GM18907 (cell line): ENCODE results near the gene C16orf95.

Source experiments
- ATAC-seq: cut with Tn5 transposase; IDR thresholded peaks from one replicate; pipeline ENCODE4 v1.9.1; 2021; ENCODE audit warnings: mild to moderate bottlenecking, moderate library complexity; ENCODE audit not compliant: unreplicated experiment

C16orf95 gene

DNA sequence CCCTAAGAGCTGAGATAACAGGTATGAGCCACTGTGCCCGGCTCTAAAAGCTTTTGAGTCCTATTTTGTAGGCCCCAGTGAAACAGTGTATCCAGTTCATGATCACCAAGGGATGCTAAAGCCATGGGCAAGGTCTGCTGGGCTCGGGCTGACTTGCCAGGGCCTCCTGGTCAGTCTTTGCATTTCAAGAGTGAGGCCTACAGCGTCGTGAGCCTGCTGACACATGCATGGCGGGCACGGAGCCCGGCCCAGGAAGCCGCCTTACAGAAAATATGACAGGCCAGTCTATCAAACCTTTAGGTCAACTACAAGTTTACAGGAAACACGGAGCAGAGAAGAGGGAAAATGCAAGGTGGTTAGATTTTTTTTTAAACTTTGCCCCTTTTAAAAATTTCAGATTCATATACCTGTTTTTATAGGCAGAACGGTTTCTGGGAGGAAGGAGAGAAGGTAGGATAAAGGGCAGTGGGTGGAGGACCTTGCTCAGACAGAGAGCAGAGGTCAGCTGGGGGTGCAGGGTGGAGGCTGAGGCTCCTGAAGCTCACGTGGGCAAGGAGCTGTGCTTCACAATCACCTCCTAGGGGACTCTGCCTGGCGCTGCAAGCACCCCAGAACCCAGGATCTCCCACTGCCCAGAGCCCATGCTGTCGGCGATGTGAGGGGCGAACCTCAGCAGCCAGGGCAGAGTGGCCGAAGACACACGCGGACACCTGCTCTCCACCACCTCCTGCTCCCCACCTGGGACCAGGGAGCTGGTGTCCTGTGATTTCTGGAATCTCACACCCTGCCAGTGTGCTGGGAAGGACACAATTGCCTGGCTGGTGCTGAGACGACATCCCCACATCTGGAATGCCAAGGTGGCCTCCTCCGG lies 21.3 kb downstream of the C16orf95 start:
- no peak for ATAC-seq

DNA sequence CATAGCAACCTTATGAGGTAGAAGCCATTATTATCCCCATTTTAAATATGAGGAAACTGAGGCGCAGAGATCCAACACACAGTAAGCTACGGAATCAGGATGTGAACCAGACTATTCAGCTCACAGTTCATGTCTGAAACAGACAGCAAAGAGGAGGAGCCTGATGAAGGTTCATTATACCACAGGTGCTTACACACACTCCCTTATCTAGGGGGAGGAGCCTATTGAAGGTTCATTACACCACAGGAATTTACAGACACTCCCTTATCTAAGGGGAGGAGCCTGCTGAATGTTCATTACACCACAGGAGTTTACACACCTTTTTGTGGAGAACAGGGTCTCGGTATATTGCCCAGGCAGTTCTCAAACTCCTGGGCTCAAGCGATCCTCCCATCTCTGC lies 21.9 kb downstream of the C16orf95 start:
- no peak for ATAC-seq

DNA sequence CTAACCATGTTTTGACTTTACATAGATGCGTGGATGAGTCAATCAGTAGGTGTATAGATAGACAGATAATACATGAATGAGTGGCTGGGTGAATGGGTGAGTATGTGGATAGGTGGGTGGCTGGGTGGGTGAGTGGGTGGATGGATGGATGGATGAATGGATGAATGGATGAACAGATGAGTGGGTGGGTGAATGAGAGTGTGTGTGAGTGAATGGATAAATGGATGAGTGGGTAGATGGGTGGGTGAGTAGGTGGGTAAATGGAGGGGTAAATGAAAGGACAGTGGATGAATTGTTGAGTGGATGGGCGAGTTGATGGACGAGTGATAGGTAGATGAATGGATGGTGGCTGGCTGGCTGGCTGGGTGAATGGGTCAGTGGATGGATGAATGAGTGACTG lies 23.2 kb downstream of the C16orf95 start:
- no peak for ATAC-seq

DNA sequence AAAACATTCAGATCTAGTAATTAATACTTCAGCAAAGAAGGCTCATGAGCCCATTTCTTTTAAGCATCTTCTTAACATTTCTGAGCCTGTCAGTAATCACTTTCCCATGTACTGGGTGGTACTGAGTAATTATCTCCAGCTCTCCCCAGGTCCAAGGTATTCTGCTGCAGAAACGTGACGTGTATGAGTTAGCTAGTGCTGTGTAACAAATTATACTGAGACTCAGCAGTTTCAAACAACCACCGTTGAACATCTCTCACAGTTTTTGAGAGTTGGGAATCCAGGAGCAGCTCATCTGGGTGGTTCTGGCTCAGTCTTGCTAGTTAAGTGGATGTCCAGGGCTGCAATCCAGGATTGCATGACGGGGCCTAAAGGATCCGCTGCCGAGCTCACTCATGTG lies 25.2 kb downstream of the C16orf95 start:
- ATAC-seq, result no peak

DNA sequence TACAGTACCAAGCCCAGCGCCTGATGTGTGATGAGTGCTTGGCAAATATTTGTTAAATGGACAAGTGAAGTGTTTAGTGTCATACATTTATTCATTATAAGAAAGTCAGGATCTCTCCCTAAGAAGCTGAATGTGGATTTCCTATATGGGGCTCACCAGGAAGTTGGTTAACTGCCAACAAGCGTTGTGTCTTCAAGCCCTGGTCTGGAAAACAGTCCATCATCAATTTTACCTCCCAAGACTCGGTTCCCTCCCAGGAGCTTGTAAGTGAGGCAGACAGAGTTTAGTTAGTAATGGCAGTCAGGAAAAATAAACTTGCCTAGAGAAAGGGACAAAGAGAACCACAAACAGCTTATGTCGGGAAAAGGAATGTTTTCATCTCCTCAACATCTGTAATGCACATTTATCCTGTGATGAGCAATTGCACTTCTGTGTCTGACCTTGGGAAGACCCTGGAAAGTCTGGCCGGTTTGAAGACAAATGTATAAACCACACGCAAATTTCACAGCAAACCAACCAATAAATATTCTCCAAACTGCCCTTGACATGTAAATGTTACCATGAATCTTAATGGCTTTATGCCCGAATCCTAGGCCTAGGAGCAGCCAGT lies 28.3 kb downstream of the C16orf95 start:
- ATAC-seq, result no peak

DNA sequence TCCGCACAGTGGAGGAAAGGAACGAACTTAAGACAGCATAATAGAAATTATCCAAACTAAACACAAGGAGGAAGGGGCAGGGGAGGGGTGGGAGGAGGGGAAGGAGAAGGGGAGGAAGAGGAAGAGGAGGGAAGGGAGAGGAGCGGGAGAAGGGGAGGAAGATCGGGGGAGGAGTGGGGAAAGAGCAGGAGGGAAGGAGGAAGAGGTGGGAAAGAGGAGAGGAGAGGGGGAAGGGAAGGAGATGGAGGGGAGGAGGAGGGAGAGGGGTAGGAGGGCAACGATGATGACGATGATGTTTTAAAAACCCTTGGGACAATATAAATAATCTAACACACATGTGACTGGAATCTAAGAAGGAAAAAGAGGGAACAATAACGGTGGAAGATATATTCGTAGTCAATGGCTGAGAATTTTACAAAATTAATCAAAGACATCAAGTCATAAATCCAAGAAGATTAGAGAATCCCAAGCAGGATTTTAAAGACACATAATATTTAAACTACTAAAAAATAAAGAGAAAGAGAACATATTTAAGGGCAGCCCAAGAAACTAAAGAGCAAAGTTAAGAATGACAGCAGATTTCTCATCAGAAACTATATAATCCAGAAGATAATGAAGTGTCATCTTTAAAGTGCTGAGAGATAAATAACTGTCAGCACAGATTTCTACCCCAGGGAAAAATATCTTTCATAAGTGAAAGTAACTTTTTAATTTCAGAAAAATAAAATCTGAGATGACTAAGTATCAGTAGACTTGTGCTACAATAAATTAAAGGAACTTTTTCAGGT lies 30.2 kb downstream of the C16orf95 start:
- no peak for ATAC-seq

DNA sequence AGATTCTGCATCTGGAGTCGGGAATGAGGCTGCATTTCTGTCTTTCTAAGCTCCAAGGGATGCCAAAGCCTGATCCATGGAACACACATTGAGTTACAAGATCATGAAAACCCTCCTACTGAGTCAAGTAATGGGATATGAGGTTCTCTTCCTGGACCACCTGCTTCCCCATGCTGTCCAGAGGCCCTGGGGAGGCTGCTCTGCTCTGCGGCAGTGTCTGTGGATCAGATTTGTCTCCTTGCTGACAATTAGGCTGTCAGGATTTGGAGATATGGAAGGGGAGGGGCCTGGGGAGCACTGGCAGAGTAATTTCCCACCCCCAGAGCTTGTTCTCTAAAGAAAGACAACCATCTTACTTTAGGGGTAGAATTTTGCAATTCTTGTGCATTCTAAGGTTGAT lies 33.0 kb downstream of the C16orf95 start:
- ATAC-seq, result no peak

DNA sequence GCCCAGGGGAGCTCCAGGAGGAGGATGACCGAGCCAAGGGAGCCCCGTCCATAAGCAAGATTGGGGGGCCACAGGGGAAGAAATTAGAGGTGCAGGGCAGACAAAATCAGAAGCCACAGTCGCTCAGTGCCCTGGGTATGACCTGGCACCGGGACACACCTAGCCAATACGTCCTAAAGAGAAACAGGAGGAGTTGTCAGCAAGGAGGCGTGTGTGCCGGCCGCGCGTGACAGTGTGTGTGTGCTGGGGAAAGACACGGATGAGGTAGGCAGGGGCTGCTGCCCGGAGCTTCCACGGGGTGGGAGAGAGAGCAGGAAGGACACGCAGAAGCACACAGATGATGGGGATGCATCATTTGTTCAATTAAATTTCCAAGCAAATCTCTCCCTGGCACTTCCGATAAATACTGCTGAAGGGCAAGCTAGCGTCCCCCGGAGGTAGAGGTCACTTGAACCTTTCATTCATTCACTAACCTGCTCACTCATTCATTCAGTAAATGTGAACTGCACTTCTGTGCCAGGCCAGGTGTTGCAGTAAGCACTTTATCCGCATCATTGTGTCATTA lies 38.0 kb downstream of the C16orf95 start:
- ATAC-seq, result no peak

DNA sequence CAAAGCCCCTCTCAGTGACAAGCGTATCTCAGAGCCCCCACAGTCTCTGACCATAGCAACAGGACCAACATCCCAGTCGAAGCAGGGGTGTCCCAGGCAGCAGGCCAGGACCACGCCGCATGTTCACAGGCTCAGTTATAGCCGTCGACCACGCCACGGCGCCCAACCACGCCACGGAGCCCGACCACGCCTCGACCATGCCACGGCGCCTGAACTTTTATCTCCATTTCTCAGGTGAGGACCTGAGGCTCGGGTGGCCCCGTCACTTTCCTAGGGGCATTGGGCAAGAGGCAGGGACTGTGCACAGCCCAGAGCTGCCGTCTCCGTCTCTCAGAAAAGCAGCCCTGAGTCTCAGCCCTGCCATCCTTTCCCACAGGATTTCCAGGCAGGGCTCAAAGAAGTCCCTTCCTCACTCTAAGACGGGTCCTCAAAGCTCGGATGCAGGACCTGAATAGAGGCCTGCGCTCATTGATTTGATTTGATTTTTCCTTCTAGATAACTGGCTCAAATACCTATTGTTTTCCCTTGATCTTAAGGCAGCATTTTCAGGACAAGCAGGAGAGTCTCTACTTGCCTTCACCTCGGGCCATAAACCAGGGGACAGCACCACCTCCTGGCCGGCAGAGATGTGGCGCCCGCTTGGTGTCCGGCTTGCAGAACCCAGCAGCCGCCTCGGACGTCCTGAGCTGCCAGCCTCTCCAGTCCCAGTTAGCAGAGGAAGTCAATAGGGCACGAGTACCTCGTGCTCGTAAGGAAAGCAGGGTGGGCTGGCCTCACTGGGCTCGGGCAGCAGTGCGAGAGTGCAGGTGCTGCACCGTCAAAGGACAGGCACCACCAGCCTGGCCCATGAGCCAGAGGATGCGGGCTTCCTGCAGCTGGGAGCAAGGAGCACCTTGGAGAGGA lies 38.8 kb downstream of the C16orf95 start:
- peak; percentile 50 for ATAC-seq

DNA sequence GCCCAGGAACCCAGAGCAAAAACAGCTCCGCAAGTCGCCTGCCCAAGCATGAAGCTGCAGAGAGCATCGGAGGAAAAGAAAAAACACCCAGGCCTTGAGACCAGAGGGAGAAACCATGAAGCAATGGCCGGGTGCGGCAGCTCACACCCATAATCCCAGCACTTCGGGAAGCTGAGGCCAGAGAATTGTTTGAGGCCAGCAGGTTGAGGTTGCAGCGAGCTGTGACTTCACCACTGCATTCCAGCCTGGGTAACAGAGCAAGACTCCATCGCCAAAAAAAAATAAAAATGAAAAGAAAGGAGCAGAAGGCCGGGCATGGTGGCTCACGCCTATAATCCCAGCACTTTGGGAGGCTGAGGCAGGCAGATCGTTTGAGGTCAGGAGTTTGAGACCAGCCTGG lies 40.3 kb downstream of the C16orf95 start:
- ATAC-seq, result no peak

DNA sequence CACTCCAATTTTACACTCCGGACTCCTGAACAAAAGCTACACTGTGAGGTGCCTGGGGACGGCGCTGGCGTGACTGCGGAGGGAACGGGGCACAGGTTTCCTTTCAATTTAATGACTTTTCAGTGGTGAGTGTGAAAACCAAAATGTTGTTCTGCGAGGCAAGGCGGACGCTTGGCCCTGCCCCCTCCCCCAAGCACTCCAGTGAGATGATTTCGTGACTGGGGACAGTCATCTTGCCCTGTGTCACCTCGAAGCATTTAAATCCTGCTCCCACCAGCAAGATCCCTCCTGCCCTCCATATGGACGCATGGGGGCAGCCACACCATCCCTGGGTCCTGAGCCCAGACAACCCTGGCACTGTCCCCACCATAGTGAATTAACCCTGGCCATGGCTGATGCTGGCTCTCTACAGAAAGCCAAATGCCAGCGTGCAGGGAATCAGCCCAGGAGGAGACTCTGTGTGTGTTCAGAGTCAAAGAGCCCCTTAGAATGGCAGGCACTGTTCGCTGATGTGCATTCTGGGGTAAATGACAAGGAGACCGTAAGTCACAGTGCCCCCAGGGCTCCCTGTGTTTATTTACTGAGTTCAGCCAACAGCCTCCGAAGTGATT lies 41.0 kb downstream of the C16orf95 start:
- ATAC-seq, result no peak

DNA sequence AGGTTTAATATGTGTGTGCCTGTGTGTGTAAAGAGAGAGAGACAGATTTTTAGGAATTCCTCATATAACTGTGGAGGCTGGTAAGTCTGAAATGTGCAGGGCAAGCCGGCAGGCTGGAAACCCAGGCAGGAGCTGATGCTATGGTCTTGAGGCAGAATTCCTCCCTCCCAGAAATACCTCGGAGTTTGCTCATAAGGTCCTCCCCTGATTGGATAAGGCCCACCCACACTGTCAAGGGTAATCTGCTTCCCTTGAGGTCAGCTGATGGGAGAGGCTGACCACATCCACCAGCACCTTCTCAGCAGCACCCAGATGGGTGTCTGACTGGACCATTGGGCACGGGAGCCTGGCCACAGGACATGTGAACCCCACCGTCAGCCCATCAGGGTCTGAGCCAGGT lies 42.4 kb downstream of the C16orf95 start:
- ATAC-seq, result no peak

DNA sequence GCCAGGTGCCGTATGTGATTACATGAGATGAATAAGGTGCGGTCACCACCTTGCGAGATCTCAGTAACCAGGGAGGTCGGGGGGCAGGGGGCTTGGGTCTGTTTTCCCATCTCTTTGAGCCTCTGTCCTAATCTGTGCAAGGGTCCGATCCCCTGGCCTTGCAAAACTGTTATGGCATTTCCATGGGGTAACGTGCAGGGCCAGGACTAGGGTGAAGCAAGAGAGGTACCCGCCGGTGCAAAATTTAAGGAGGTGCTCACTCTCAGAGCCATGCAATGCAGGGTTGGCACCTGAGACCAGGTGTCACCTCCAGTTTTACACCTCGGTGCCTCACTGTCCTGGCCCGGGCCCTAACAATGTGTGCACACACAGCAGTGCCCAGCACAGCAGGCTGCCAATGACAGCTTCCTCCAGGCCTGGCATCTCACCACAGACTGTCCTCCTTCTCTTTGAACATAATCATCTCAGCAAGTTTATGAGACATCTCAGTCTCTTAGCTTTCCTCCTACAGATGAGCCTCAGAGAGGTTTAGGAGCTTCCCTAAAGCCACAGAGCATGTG lies 43.6 kb downstream of the C16orf95 start:
- no peak for ATAC-seq

DNA sequence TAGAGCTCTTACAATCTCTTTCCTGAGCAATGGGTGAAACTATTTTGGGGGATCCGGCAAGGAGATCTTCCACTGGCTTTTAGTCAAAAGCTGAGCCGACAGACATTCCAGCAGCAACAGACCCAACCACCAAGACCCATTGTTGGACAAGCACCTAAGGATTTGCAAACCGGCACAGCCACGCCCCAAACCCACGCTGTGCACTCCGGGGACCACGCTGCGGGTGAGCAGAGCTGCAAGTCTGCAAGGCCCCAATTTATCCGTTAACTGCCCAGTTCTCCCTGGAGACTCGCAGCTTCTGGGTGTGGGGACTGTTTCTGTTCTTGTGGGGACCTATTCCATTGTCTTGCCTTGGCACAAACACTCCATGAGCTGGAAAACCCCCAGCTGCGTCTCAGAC lies 45.9 kb downstream of the C16orf95 start:
- no peak for ATAC-seq

DNA sequence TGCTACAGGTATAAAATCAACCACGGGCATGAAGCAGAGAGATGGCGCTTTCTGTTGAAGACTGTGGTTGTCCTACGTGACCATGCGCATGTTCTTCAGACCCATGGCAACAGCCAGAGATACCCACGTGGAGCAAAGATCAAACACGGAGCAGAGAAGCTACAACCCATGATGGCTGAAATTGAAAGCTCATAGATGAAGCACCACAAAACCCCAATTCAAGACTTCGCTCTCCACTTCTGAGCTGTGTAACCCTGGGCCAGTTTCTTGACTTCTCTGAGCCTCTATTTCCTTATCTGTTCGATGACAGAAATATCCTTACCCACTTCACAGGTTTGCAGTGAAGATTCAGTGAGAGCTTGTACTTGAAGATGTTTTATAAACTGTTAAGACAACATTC lies 49.6 kb downstream of the C16orf95 start:
- no peak for ATAC-seq

DNA sequence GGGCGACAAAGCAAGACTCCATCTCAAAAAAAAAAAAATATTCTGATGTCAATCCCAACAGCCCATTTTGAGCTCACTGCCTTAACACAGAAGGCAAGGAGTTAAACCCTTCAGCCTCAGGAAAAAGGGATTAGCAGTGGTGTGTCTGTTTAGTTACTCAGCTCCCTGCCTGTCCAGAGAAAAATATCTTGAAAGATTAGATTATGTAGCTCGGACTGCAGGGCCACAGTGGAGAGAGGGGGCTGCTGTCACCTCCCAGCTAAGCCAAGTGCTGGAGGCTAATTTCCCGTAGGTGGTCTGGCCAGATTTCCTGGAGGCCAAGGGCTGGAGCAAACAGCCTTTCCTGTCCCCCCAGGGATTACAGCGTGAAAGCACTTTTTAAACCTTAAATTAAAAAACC lies 50.3 kb downstream of the C16orf95 start:
- no peak for ATAC-seq

DNA sequence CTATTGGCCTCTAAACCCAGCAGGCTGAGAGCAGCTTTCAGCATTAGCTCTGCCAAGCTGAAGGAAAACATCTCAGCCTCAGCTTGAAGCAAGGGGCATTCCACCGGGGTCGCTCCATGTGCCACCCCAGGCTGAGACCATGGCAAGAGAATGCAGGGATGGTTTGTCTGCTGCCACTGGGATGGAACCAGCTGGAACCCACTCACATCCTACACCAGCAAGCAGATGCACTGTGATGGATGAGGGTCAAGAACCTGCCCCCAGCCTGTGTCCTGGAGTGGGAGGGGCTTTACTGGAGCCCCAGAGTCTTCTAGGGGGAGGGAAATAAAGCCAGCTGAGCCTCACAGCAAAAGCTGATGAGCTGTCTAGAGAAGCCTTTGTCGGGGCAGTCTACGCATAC lies 51.9 kb downstream of the C16orf95 start:
- ATAC-seq, result no peak

DNA sequence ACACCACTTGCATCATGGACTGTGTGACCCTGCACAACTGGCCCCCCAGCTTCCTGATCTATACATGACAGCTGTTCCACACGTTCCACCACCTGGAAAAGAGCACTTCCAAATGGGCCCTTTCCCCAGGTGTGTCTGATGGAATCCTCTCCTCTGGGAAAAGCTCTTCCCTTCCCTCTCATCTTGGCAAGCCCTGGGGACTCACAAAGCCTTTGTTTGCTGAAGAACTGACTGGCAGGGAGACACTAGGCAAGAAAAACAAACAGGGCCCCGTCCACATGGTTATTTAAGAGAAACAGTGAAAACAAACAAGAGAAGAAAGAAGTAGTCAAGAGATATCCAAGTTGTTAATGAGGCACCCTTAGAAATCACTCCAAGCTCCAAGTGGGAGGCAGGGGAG lies 52.6 kb downstream of the C16orf95 start:
- ATAC-seq, result no peak

DNA sequence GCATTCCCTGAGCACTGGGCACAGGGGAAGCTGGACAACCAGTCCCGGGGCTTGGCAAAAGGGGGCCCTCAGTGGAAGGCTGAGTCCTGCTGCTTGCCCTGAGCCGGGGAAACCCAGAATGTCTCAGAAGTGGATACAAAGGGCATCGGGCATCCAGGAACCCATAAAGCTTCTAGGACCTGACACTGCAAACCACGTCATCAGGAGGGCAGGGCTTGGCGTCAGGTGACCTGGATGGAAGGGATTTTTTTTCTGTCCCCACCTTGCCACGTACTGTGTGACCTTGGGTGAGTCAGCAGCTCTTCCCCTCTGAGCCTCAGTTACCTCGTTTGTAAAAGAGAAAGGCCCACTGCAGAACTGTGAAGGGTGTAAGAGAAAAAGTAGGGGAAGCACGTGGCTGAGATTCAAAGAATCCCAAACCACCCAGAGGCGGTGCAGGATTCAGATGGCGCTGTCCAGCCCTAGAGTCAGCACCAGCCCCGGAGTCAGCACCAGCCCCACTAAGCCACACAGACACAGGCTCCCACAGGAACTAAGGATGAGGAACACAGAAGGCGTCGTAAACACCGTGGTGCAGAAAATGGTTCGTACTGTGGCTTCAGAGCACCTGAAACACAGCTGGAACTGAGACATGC lies 53.7 kb downstream of the C16orf95 start:
- ATAC-seq, result no peak
